Neuronal stem cell (in vitro differentiated cells): ENCODE results near the gene NMRK1.

Experiments
- DNase-seq: peaks from one replicate; pipeline ENCODE4 v3.0.0-alpha.2; 2013; ENCODE audit warnings: low spot score
- H2AFZ ChIP-seq: one replicate; pipeline ENCODE4 v1.6.1; 2013; ENCODE audit warnings: mild to moderate bottlenecking, low read length, inconsistent platforms
- H2AK5ac ChIP-seq: 2 replicates; pipeline ENCODE4 v1.6.1; 2013; ENCODE audit warnings: low read depth, mild to moderate bottlenecking, inconsistent platforms, low read length, moderate library complexity, mixed read lengths
- H2BK120ac ChIP-seq: 2 replicates; pipeline ENCODE4 v1.6.1; 2013; ENCODE audit warnings: low read depth, mild to moderate bottlenecking, inconsistent platforms, low read length, moderate library complexity, mixed read lengths
- H2BK12ac ChIP-seq: one replicate; pipeline ENCODE4 v1.6.1; 2013; ENCODE audit warnings: low read length, inconsistent platforms
- H2BK15ac ChIP-seq: 2 replicates; pipeline ENCODE4 v1.6.1; 2013; ENCODE audit warnings: mild to moderate bottlenecking, low read length, inconsistent platforms, mixed read lengths
- H2BK5ac ChIP-seq: one replicate; pipeline ENCODE4 v1.6.1; 2013; ENCODE audit warnings: inconsistent platforms, mild to moderate bottlenecking, low read length, moderate library complexity
- H3K14ac ChIP-seq: one replicate; pipeline ENCODE4 v1.6.1; 2013; ENCODE audit warnings: low read length, inconsistent platforms
- H3K18ac ChIP-seq: 2 replicates; pipeline ENCODE4 v1.6.1; 2013; ENCODE audit warnings: low read length, inconsistent platforms
- H3K23ac ChIP-seq: 2 replicates; pipeline ENCODE4 v1.6.1; 2013; ENCODE audit warnings: low read depth, mild to moderate bottlenecking, mixed read lengths, low read length, inconsistent platforms; ENCODE audit not compliant: poor library complexity
- H3K27ac ChIP-seq: replicated peaks from 3 replicates; pipeline ENCODE4 v1.5.1; 2013; ENCODE audit warnings: low read length, inconsistent platforms
- H3K27me3 ChIP-seq, 3 experiments: 2 replicates each; pipeline ENCODE4 v1.6.1; 2013; ENCODE audit warnings: low read length in 3 of 3, mild to moderate bottlenecking in 2 of 3, inconsistent platforms in 1 of 3, low read depth in 1 of 3, mixed read lengths in 1 of 3, moderate library complexity in 1 of 3; ENCODE audit not compliant: control insufficient read depth in 3 of 3, insufficient read depth in 3 of 3
- H3K36me3 ChIP-seq, 2 donors: replicated peaks in 1 of 2; 2 replicates each; pipeline ENCODE4 v1.6.1; 2013; ENCODE audit warnings: low read length in 2 of 2; ENCODE audit not compliant: control insufficient read depth in 2 of 2, insufficient read depth in 2 of 2
- H3K4ac ChIP-seq: 2 replicates; pipeline ENCODE4 v1.6.1; 2013; ENCODE audit warnings: inconsistent platforms, mild to moderate bottlenecking, low read length, moderate library complexity
- H3K4me1 ChIP-seq, 2 donors: 1 replicate in 1 of 2; 2 replicates in 1 of 2; pipeline ENCODE4 v1.6.1; 2013; ENCODE audit warnings: low read length in 2 of 2, low read depth in 1 of 2; ENCODE audit not compliant: control insufficient read depth in 2 of 2, insufficient read depth in 1 of 2
- H3K4me2 ChIP-seq: one replicate; pipeline ENCODE4 v1.6.1; 2013; ENCODE audit warnings: mild to moderate bottlenecking, low read length, inconsistent platforms; ENCODE audit not compliant: insufficient read depth, poor library complexity, severe bottlenecking
- H3K4me3 ChIP-seq, 2 donors: 2 replicates each; pipeline ENCODE4 v1.5.1; 2013; ENCODE audit warnings: low read length in 2 of 2, mild to moderate bottlenecking in 2 of 2, inconsistent platforms in 1 of 2, moderate library complexity in 1 of 2
- H3K79me1 ChIP-seq: one replicate; pipeline ENCODE4 v1.6.1; 2013; ENCODE audit warnings: low read depth, mild to moderate bottlenecking, inconsistent platforms, low read length, moderate library complexity
- H3K9ac ChIP-seq: one replicate; pipeline ENCODE4 v1.6.1; 2013; ENCODE audit warnings: mild to moderate bottlenecking, low read depth, low read length, inconsistent platforms; ENCODE audit not compliant: poor library complexity
- H3K9me3 ChIP-seq, 2 donors: replicated peaks in 1 of 2; 2 replicates each; pipeline versions ENCODE3 to v1.6.1; 2013; ENCODE audit warnings: low read length in 2 of 2, mild to moderate bottlenecking in 2 of 2, inconsistent platforms in 1 of 2, low read depth in 1 of 2, mixed read lengths in 1 of 2, moderate library complexity in 1 of 2; ENCODE audit not compliant: control insufficient read depth in 2 of 2, insufficient read depth in 1 of 2
- H4K8ac ChIP-seq: one replicate; pipeline ENCODE4 v1.6.1; 2013; ENCODE audit warnings: low read depth, mild to moderate bottlenecking, inconsistent platforms, low read length, moderate library complexity
- H4K91ac ChIP-seq: one replicate; pipeline ENCODE4 v1.6.1; 2013; ENCODE audit warnings: low read length, low read depth, mild to moderate bottlenecking, inconsistent platforms; ENCODE audit not compliant: poor library complexity
- WGBS, 2 donors: extraction: QIAGEN DNeasy Blood & Tissue Kit; methylation state at CpG; one replicate each; pipeline ENCODE4 v1.1.7; 2013; ENCODE audit warnings: missing lambda C conversion rate in 2 of 2, mixed read lengths in 1 of 2; ENCODE audit not compliant: insufficient read length in 2 of 2, insufficient replicate concordance in 1 of 2; ENCODE audit errors: extremely low coverage in 2 of 2; 5-methylcytosine and 5-hydroxymethylcytosine counted together

NMRK1 gene

DNA sequence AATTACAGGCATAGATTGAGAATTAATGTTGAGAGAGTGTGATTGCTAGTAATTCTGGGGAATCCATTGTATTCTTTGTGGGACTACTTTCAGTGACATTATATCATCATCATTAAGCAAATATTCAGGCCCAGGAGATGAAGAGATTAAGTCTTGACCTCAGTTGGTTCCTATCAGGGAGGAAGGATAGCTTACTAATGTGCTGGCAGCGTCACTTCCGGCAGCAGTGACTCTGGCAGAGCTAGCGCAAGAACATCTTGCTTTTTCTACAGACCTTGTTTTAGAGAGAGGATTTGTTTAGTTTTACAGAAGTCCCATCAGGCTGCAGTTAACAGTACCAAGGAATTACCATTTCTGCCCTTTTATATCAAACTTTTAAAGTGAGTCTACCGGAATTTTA, 20.6 kb upstream of the NMRK1 start:
- H3K4me1 ChIP-seq, result no peaks in the 10 kb centered on the region
- no peak overlapping the region for H4K91ac ChIP-seq
- no peak overlapping the region for H3K14ac ChIP-seq
- no peak overlapping the region for H3K27ac ChIP-seq
- H3K9me3 ChIP-seq, result no peaks in the 10 kb centered on the region
- H3K23ac ChIP-seq, result no peak overlapping the region
- no peak overlapping the region for H2BK5ac ChIP-seq
- no peak overlapping the region for H3K9ac ChIP-seq
- no peak overlapping the region for H2BK15ac ChIP-seq
- no peak overlapping the region for H2BK12ac ChIP-seq
- H2BK120ac ChIP-seq, result no peak overlapping the region
- DNase-seq, result no peak
- no peak overlapping the region for H3K4ac ChIP-seq
- no peak overlapping the region for H2AK5ac ChIP-seq
- WGBS, 2 donors, result no CpG with 5 or more reads among the region's 4 CpGs
- H3K27me3 ChIP-seq, result no peaks in the 10 kb centered on the region
- H3K79me1 ChIP-seq, result no peaks in the 10 kb centered on the region
- H3K36me3 ChIP-seq, result no peaks in the 10 kb centered on the region
- H4K8ac ChIP-seq, result no peak overlapping the region
- no peak overlapping the region for H3K4me3 ChIP-seq
- H2AFZ ChIP-seq, result no peak overlapping the region
- no peak overlapping the region for H3K18ac ChIP-seq
- no peak overlapping the region for H3K4me2 ChIP-seq

DNA sequence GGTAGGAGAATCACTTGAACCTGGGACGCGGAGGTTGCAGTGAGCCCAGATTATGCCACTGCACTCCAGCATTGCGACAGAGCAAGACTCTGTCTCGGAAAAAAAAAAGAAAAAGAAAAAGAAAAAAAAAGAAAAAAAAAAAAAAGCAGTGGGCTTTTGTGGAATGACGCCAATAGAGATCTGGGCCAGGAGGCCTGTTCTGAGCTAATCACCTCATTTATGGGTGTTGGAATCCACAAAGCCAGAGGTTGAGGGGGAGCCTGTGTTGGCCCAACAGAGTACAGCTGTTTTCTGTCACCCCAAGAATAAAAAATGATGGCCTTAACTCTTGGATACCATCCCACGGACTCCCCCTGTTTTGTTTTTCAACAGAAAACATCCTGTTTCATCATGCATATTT, 18.9 kb upstream of the NMRK1 start:
- no peak overlapping the region for H2BK5ac ChIP-seq
- H2AK5ac ChIP-seq, result no peak overlapping the region
- no peak overlapping the region for H3K4me3 ChIP-seq
- no peak overlapping the region for H2BK12ac ChIP-seq
- no peak overlapping the region for H3K23ac ChIP-seq
- no peak for DNase-seq
- no peak overlapping the region for H2BK15ac ChIP-seq
- no peak overlapping the region for H3K4me2 ChIP-seq
- no peaks in the 10 kb centered on the region for H3K36me3 ChIP-seq
- no CpG with 5 or more reads among the region's 6 CpGs for WGBS, 2 donors
- no peaks in the 10 kb centered on the region for H3K27me3 ChIP-seq
- no peak overlapping the region for H2AFZ ChIP-seq
- H3K9ac ChIP-seq, result no peak overlapping the region
- no peak overlapping the region for H3K18ac ChIP-seq
- H3K4ac ChIP-seq, result no peak overlapping the region
- no peak overlapping the region for H4K8ac ChIP-seq
- no peak overlapping the region for H4K91ac ChIP-seq
- H3K9me3 ChIP-seq, result no peaks in the 10 kb centered on the region
- H3K79me1 ChIP-seq, result no peaks in the 10 kb centered on the region
- H3K14ac ChIP-seq, result no peak overlapping the region
- H3K4me1 ChIP-seq, result no peaks in the 10 kb centered on the region
- H2BK120ac ChIP-seq, result no peak overlapping the region
- H3K27ac ChIP-seq, result no peak overlapping the region

DNA sequence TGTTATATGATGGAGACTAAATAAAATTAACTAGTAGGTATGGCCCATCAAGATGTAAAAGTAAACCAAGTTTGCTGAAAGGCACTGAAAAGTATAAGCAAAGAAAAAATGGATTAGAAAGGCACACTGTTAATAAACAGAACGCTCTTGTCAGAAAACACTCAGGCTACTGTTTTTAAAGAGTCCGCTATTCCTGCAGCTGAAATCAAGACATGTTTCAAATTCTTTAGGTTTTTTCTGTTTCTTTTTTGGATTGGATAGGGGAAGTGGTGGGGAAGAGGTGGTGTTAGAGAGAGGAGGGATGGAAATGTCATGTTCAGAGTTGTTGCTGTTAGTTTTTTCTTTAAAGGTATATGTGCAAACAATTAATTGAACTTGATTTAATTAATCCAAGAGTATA, 17.9 kb upstream of the NMRK1 start:
- no peaks in the 10 kb centered on the region for H3K9me3 ChIP-seq
- no peaks in the 10 kb centered on the region for H3K27me3 ChIP-seq
- H2BK5ac ChIP-seq, result no peak overlapping the region
- no peak overlapping the region for H4K8ac ChIP-seq
- H2BK120ac ChIP-seq, result no peak overlapping the region
- peaks cover 0 to 3% of the 10 kb centered on the region in 2 donors for H3K4me1 ChIP-seq
- H3K4me2 ChIP-seq, result no peak overlapping the region
- H3K4me3 ChIP-seq, result no peak overlapping the region
- no peak overlapping the region for H4K91ac ChIP-seq
- H2BK15ac ChIP-seq, result no peak overlapping the region
- H2BK12ac ChIP-seq, result no peak overlapping the region
- DNase-seq, result no peak
- no peak overlapping the region for H2AFZ ChIP-seq
- H3K14ac ChIP-seq, result no peak overlapping the region
- H3K23ac ChIP-seq, result no peak overlapping the region
- H3K27ac ChIP-seq, result no peak overlapping the region
- H3K79me1 ChIP-seq, result no peaks in the 10 kb centered on the region
- no peak overlapping the region for H3K9ac ChIP-seq
- WGBS, 2 donors, result no CpG with 5 or more reads among the region's 2 CpGs
- no peak overlapping the region for H3K18ac ChIP-seq
- no peak overlapping the region for H2AK5ac ChIP-seq
- no peaks in the 10 kb centered on the region for H3K36me3 ChIP-seq
- H3K4ac ChIP-seq, result no peak overlapping the region

GRCh38 chr9:75105019-75105540, 17.1 kb upstream of the NMRK1 start:
- Histone ChIP-seq H4K91ac (no peak overlapping the region), H2BK5ac (no peak overlapping the region), H3K23ac (no peak overlapping the region), H3K9me3 (no peaks in the 10 kb centered on the region), H2BK120ac (no peak overlapping the region), H3K36me3 (no peaks in the 10 kb centered on the region), H2AK5ac (no peak overlapping the region), H3K79me1 (no peaks in the 10 kb centered on the region), H2BK15ac (no peak overlapping the region), H2AFZ (no peak overlapping the region), H3K27me3 (no peaks in the 10 kb centered on the region), H3K4me1 (peaks cover 0 to 3% of the 10 kb centered on the region in 2 donors), H2BK12ac (no peak overlapping the region), H3K18ac (no peak overlapping the region), H3K4me2 (no peak overlapping the region), H3K27ac (no peak overlapping the region), H3K14ac (no peak overlapping the region), H3K4me3 (no peak overlapping the region), H4K8ac (no peak overlapping the region), H3K4ac (no peak overlapping the region), H3K9ac (no peak overlapping the region)
- no peak for DNase-seq
- no CpG with 5 or more reads among the region's 2 CpGs for WGBS, 2 donors
